Measurements from ENCODE around the gene ORM2.

DNA sequence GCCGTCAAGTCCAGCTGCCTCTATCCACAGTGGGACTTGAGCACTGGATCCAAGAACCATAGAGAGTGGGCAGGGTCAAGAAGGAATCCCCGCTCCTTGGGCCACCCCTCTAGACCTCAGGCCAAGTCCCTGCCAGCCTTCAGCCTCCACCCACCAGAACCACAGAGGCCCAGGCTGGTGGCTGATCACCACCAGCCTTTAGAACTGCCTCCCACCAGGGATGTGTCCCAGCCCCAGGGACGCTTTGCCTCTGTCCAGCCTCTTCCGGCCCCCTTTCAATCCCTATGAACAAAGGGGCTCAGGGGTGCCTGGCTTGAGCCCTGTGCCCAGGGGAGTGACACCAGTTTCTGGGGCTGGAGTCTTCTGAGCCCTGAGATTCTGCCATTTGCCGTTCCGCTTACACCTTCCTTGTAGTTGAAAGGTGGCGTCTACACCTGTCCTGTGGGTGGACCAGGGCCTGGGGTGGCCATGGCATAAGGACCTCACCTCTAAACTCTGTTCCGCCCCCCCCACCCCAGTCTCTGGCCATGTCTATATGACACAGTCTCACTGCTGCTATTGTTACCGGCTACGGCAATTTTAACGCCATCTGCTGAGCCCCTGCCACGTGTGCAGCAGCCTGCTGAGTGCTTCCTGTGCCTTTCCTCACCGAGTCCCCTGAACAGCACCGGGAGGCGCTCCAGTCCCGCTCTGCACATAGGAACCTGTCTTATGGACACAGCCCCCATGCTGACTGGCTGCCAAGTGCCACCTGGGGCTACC, 42.5 kb upstream of the ORM2 start:
- TF ChIP-seq EZH2phosphoT487 (IDR thresholded peaks at IDR 0.05; ENCODE audit: borderline replicate concordance), result no peak
- TF ChIP-seq, protein P1, sequence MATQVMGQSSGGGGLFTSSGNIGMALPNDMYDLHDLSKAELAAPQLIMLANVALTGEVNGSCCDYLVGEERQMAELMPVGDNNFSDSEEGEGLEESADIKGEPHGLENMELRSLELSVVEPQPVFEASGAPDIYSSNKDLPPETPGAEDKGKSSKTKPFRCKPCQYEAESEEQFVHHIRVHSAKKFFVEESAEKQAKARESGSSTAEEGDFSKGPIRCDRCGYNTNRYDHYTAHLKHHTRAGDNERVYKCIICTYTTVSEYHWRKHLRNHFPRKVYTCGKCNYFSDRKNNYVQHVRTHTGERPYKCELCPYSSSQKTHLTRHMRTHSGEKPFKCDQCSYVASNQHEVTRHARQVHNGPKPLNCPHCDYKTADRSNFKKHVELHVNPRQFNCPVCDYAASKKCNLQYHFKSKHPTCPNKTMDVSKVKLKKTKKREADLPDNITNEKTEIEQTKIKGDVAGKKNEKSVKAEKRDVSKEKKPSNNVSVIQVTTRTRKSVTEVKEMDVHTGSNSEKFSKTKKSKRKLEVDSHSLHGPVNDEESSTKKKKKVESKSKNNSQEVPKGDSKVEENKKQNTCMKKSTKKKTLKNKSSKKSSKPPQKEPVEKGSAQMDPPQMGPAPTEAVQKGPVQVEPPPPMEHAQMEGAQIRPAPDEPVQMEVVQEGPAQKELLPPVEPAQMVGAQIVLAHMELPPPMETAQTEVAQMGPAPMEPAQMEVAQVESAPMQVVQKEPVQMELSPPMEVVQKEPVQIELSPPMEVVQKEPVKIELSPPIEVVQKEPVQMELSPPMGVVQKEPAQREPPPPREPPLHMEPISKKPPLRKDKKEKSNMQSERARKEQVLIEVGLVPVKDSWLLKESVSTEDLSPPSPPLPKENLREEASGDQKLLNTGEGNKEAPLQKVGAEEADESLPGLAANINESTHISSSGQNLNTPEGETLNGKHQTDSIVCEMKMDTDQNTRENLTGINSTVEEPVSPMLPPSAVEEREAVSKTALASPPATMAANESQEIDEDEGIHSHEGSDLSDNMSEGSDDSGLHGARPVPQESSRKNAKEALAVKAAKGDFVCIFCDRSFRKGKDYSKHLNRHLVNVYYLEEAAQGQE (IDR thresholded peaks at IDR 0.05; ENCODE audit: low read depth), result no peak
